ENCODE results near the gene METTL3. TPM values are rescaled to one million over a fixed set of nuclear protein-coding genes. Genes with fewer than 3 reads are reported as not detected.

The METTL3 gene
- polyA plus RNA-seq, 3 donors = 9.5 to 116 (median 10.8) TPM

DNA sequence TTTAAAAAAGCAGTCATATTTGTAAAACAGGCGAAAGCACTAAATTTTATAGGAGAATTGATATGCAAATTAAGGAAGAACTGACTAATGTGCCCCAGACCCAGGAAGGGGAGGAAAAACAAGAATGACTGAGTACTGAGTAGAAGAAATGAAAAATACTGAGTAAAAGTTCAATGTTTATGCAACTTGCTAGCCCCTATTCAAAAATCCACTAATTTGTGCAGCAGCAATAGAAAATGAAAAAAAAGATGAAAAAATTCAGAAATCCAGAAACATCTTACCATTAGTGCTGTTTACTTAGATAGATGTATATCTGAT lies 61.3 kb downstream of the METTL3 start:
- 100% methylated on average over 1 of the region's 1 CpG for WGBS (ENCODE audit: insufficient coverage)
- H3K4me1 Mint-ChIP-seq = peaks cover 25% of the 10 kb centered on the region
- intact Hi-C loops (cut with micrococcal nuclease) = no loop called here

More for the DNA sequence above, 61.3 kb downstream of the METTL3 start:
- Histone ChIP-seq H2AFZ (ENCODE audit: insufficient read depth, low read depth, low read length, poor library complexity, severe bottlenecking) (no peak overlapping the region), H3K4me2 (replicated peaks; ENCODE audit: extremely low read depth, low read length, poor library complexity, severe bottlenecking) (no peak overlapping the region), H3K79me2 (ENCODE audit: insufficient read depth, low read length) (peaks cover 99% of the 10 kb centered on the region), H3K27me3 (ENCODE audit: control insufficient read depth in 2 of 2, insufficient read depth in 2 of 2, low read length in 2 of 2) (no peaks in the 10 kb centered on the region), H3K9me3 (replicated peaks in 1 of 2; ENCODE audit: control insufficient read depth in 1 of 2, insufficient read depth in 1 of 2, low read length in 2 of 2) (no peaks in the 10 kb centered on the region), H3K9ac (ENCODE audit: insufficient read depth, low read length, poor library complexity, severe bottlenecking) (no peak overlapping the region), H3K36me3 (replicated peaks in 1 of 2; ENCODE audit: control insufficient read depth in 1 of 2, insufficient read depth in 2 of 2, low read length in 2 of 2) (peaks cover 2 to 10% of the 10 kb centered on the region in 2 donors), H3K4me1 (ENCODE audit: control insufficient read depth in 1 of 2, insufficient read depth in 2 of 2, low read length in 2 of 2) (peaks cover 2 to 7% of the 10 kb centered on the region in 2 donors), H3K4me3 (replicated peaks in 1 of 3; ENCODE audit: low read depth in 2 of 3, low read length in 3 of 3) (no peak overlapping the region), H3K27ac (ENCODE audit: low read depth in 1 of 2, low read length in 2 of 2) (no peak overlapping the region), H4K20me1 (ENCODE audit: insufficient read depth, low read length) (peaks cover 49% of the 10 kb centered on the region)
- Mint-ChIP-seq H3K9me3 (no peaks in the 10 kb centered on the region), H3K27ac (peak overlapping the region in 1 of 7 donors; percentile 9), H3K4me3 (no peak overlapping the region), H3K27me3 (ENCODE audit: low read depth in 3 of 3) (no peaks in the 10 kb centered on the region), H3K36me3 (peaks cover 9 to 31% of the 10 kb centered on the region in 2 donors)
- TF ChIP-seq, protein P1, sequence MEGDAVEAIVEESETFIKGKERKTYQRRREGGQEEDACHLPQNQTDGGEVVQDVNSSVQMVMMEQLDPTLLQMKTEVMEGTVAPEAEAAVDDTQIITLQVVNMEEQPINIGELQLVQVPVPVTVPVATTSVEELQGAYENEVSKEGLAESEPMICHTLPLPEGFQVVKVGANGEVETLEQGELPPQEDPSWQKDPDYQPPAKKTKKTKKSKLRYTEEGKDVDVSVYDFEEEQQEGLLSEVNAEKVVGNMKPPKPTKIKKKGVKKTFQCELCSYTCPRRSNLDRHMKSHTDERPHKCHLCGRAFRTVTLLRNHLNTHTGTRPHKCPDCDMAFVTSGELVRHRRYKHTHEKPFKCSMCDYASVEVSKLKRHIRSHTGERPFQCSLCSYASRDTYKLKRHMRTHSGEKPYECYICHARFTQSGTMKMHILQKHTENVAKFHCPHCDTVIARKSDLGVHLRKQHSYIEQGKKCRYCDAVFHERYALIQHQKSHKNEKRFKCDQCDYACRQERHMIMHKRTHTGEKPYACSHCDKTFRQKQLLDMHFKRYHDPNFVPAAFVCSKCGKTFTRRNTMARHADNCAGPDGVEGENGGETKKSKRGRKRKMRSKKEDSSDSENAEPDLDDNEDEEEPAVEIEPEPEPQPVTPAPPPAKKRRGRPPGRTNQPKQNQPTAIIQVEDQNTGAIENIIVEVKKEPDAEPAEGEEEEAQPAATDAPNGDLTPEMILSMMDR (IDR thresholded peaks at IDR 0.05) = no peak
- DNase-seq = no peak

Other genes with a start within 250 kb of the METTL3 start
- gene HNRNPC, start 241.9 kb downstream of the METTL3 start, polyA plus RNA-seq = 100 to 1,000 TPM; 391 to 609 (median 580) TPM
- 10 to 100 TPM in 1 of 3 donors, 1 to 10 TPM in 2; 4.7 to 10.4 (median 7.4) TPM for gene RPGRIP1, start 231.3 kb downstream of the METTL3 start, polyA plus RNA-seq
- 10 to 100 TPM; 15.7 to 37.3 (median 26.6) TPM for gene SUPT16H, start 127.3 kb downstream of the METTL3 start, polyA plus RNA-seq
- 10 to 100 TPM in 2 of 3 donors, 1 to 10 TPM in 1; 8.2 to 34.2 (median 15.1) TPM for gene CHD8, start 55.2 kb downstream of the METTL3 start, polyA plus RNA-seq
- 1 to 10 TPM; 2.1 to 9.9 (median 5.1) TPM for gene RAB2B, start 34.4 kb downstream of the METTL3 start, polyA plus RNA-seq
- 10 to 100 TPM; 28.3 to 73.1 (median 68.5) TPM for gene TOX4, start 34.1 kb downstream of the METTL3 start, polyA plus RNA-seq
- gene SALL2, start 15.0 kb upstream of the METTL3 start, polyA plus RNA-seq = not detected
- not detected for gene OR10G3, start 68.7 kb upstream of the METTL3 start, polyA plus RNA-seq
- gene OR10G2, start 123.6 kb upstream of the METTL3 start, polyA plus RNA-seq = not detected
- gene OR4E2, start 142.5 kb upstream of the METTL3 start, polyA plus RNA-seq = not detected
- not detected for gene OR4E1, start 162.5 kb upstream of the METTL3 start, polyA plus RNA-seq